ENCODE data around the gene ERCC6L2.
A peak's percentile ranks its signal among the peaks of the same experiment; 100 is the strongest.

The ERCC6L2 gene, protein sequence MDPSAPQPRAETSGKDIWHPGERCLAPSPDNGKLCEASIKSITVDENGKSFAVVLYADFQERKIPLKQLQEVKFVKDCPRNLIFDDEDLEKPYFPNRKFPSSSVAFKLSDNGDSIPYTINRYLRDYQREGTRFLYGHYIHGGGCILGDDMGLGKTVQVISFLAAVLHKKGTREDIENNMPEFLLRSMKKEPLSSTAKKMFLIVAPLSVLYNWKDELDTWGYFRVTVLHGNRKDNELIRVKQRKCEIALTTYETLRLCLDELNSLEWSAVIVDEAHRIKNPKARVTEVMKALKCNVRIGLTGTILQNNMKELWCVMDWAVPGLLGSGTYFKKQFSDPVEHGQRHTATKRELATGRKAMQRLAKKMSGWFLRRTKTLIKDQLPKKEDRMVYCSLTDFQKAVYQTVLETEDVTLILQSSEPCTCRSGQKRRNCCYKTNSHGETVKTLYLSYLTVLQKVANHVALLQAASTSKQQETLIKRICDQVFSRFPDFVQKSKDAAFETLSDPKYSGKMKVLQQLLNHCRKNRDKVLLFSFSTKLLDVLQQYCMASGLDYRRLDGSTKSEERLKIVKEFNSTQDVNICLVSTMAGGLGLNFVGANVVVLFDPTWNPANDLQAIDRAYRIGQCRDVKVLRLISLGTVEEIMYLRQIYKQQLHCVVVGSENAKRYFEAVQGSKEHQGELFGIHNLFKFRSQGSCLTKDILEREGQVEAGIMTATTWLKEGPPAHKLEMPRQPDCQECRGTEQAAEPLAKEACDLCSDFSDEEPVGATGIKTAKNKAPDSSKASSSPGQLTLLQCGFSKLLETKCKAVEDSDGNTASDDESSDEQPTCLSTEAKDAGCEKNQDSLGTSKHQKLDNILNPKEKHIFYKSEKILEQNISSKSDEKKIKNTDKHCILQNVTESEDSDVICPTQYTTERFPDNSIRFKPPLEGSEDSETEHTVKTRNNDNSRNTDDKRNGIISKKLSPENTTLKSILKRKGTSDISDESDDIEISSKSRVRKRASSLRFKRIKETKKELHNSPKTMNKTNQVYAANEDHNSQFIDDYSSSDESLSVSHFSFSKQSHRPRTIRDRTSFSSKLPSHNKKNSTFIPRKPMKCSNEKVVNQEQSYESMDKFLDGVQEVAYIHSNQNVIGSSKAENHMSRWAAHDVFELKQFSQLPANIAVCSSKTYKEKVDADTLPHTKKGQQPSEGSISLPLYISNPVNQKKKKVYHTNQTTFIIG (N-terminal part only)

DNA sequence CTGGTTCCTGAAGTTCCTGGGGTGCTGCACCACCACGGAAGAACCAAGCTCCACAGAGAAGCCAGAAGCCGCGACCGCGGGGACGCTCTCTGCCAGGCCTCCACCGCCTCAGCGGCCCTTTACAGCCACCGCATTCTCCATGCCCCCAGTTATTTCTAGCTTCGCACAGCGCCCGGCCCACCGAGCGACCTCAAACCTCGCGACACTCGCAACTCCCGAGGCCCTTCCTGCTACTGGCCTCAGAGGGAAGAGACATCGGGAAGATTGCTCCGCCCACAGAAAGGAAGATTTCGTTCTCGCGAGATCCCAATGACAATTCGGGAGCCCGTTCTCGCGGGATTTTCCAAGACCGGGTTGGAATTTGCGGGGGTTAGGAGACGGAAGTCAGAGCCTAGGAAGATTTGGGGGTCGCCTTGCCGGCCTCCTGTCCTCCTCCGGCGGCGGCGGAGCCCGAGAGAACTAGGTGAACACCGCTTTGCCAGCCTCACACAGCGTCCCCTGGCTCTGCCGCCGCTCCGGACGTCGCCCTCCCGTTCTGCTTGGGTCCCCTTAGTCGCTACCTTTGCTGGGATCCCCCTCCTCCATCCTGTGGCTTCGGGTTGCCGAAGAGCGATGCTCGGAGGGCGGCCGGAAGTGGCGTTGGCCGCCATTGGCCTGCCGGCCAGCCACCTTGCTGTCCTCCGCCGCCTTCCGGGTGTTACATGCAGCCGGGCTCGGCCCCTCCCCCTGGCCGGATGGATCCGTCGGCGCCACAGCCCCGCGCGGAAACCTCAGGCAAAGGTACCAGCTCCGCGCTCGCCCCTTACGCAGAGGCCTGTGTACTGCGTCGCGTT lies at the start of gene ERCC6L2:
Gene ERCC6L2 (plus strand): TSS at position 387 of the 833 bp plus-strand sequence. CDS start 348 bp downstream, at position 735.
- peak; percentile 91 for DNase-seq

DNA sequence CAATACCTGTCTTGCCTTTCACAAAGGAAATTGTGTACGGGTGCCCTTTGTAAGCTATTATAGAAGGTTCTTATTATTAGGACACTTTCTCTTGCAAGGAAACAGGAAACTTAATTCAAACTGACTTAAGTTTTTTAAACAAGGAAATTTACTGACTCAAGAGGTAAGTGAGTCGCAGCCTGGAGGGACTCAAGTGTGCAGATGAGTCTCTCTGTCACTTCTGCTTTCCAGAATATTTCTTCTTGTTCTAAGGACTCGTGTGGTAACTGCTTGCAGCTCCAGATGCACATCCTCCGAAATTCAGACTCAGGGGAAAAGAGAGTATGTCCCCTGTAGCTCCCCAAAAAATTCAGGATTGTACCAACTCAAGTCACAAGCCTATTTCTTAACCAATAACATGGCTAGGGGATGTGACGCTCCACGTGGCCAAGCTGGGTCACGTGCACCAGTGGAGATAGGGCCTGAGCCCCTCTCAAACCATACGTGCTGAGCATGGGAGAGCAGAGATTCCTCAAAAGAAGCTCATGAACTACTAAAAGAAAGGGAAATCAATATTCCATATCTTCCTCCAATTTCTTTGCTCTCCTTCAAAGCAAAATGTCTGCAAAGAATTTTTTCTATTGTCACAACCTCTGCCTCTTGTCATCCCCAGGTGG lies 49.2 kb upstream of the ERCC6L2 start:
- DNase-seq: no peak

DNA sequence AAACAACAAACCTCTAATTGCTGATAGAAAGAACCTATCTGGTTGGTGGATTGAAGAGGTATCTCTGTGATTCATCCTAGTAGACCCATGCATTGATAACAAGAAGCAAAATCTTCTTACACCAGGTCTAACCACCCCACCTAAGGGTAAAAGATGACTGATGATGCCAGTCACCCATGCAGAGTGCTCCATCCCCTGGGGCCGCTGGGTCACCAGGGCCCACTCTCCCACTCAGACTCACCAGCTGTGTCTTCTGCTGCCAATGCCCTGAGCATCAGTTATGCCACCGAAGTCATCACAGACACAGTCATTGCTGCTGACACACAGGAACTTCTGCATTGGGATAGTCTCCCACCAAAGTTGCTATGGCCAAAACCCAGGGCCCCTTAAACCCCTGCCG lies 44.7 kb upstream of the ERCC6L2 start:
- no peak for DNase-seq

DNA sequence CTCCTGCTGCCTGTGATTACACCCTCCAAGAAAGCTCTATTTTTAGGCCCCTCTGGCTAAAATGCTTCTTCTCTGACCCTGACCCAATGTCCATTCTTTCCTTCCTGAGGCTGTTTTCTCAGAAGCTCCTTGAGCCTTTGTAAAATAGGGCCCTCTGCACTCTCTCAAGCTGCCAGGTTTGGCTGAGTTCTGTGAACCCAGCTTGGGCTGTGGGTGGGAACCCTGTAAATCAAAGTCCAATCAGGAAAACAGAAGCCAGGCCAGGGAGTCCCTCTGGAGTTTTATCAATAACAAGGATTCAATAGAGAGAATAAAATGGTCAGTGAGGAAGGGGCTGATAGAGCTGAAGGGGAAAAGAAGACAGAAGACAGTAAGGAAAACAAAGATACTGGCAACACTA lies 43.7 kb upstream of the ERCC6L2 start:
- DNase-seq: no peak

DNA sequence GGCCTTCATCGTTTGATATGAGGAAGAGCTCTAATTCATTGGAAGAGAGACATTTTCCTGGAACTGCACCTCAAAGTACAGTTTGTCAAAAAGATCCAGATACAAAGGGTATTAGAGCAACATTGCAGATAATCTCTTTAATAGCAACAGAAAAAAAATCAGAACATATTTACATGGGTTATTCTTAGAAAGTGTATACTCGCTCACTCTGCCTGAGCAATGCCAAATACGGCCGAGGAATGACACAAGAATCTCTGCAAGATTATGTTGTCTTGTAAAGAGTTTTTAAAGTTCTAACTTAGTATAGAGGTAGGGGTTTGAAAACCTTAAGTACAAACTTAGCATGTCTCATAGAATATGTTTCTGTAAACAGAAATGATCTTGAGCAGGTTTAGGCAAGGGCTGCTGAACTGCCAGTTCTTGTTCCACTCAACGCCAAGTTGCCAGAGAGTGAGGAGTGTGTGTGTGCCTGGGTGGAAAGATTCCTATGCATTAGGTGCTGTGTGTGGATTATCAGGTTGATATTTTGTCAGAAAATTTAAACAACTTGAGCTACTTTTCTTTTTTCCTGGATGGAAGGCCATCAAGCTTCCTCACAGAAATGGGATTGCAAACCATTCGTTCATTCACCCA lies 41.8 kb upstream of the ERCC6L2 start:
- DNase-seq: no peak

DNA sequence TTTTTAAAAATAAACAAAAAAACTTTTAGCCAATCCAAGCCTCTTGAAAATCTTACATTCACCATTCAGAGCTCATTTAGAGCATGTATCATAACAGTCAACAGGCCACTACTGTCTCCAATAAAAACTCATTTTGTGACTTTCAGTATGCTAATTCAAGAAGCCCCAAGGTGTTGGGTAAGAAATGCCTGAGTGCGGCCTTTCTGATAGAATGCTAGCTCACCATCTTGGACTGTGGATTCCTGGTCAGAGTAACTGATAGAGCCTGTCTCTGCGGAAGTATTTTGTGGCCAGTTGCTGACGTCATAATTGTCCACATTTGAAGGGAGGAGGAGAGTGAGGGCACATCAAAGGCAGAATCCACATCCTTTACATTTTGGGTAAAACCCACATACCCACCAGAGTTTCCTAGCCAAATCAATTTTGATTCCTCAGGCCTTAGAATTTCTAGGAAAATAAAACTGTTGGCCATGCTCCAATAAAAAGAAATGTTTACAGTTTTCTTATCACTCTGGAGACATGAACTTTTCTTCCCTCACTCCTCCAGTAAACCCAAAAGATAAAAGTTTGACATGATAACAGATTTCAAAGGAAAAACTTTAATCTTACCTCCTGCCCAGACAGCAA lies 41.1 kb upstream of the ERCC6L2 start:
- DNase-seq: no peak

DNA sequence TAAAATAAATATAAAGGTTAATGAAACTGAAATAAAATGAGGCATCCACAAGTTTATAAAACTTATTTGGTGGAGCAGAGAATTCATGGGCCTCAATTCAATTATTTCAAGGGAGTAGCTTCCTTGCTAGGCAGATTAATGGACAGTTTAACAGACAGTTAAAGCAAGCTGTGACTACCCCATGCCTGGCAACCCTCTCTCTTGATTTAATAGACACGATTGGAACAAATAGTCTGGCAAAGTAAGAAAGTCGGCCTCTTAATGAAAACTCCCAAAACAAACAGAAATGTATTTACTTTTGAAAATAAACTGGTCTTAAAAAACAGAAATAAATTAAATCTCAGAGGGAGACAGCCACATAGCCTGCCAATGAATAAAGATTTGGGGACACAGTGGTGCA lies 40.1 kb upstream of the ERCC6L2 start:
- DNase-seq: no peak

DNA sequence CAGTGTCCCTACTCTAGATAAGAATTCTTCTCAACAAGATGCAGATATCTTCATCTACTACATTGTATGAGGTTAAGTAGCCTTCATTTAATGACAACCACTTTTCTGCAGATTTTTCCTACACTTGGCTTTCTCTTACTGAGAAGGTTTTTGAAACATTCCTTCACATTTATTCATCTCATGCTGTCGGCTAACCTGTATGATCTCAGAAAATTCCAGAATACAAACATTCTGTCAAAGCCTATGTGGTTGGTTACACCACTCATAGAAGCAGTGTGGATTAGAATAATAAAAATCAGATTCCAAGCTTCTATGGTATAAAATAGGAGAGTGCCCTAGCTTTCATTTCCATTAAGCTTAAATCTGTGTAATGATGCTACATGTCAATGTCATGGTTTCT lies 39.4 kb upstream of the ERCC6L2 start:
- DNase-seq: no peak

DNA sequence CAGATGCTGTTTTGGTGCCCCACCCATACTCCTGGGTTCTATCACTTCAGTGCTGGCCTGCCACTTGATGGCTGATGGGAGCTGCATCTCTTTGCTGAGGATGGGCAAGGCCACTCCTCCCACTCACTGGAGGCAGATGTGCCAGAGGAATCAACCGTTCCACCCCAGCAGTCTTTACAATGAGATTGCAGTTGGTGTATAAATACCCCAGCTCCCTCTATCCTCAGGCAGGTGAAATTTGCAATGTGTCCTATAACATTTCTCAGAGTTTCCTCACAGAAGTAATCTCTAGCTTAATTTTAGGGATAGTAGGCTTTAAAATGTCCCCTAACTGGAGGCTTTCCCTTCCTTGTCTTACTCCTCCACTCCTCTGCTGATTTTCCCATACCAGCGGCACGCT lies 36.5 kb upstream of the ERCC6L2 start:
- DNase-seq: no peak

DNA sequence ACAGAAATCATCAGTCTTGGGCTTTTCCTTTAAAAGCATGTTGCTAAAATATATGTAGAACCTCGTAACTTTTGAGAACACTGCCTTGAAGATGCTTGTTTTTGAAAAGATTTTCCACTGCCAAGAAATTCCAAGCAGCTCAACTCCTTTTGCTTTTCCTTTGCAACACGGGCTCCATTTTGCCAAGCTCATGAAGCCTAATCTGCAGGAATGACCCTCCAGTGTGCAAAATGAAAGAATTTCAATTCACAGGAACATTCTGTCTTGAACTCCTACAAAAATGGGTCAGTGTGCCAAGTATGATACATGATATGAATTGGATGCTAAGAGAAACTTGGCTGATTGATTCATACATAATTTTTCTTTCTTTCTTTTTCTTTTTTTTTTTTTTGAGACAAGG lies 35.4 kb upstream of the ERCC6L2 start:
- DNase-seq: no peak

DNA sequence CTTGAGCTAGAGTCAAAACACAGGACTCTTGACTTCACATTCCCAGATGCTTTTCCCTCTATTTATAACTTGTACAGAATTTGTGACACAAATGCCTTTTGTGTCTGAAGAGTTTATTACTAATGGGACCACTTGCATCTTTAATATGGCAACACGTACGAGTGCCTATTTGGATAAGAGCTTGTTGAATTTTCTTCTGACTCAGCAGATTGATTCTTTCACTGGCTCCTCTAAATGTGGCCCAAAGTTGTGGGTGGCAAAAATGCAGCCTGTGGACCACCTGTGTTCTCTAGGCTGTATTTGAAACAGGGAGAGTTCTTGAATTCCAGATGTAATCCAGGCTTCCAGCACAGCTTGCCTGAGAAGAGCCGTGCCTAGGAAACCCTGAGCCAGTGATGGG lies 34.1 kb upstream of the ERCC6L2 start:
- no peak for DNase-seq

DNA sequence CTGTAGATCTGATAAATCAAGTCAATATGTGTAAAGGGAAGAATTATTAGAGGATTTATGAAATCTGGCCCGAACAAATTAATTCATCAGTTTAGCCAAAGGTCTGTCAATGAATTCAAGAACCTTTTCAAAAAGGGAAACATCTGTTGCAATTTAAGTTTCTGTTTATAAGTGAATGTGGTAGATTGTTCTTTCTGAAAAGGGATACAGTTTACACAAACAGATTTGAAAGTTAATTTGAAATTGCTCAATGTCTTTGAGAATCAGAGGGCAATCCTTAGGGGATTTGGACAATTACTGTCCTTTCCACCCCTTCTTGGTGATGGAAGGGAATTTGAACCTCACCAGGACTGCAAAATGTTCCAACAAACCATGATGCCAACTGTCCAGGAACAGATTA lies 29.7 kb upstream of the ERCC6L2 start:
- DNase-seq: no peak

DNA sequence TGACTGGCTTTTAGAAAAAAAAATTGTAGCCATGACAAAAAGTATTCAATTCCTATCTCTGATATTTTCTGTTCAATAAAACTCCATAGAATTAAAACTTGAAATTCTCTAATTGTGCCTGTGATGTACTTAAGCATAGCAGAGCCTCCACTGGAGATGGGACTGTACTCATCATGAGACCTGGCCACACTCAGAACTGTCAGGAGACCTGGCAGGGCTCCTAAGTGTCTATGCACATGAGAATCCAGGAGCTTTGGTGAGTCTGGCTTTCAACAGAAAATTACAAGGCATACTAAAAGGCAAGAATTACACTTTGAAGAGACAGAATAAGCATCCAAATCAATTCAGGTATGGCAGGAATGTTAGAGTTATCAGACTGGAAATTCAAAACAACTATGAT lies 26.7 kb upstream of the ERCC6L2 start:
- no peak for DNase-seq

DNA sequence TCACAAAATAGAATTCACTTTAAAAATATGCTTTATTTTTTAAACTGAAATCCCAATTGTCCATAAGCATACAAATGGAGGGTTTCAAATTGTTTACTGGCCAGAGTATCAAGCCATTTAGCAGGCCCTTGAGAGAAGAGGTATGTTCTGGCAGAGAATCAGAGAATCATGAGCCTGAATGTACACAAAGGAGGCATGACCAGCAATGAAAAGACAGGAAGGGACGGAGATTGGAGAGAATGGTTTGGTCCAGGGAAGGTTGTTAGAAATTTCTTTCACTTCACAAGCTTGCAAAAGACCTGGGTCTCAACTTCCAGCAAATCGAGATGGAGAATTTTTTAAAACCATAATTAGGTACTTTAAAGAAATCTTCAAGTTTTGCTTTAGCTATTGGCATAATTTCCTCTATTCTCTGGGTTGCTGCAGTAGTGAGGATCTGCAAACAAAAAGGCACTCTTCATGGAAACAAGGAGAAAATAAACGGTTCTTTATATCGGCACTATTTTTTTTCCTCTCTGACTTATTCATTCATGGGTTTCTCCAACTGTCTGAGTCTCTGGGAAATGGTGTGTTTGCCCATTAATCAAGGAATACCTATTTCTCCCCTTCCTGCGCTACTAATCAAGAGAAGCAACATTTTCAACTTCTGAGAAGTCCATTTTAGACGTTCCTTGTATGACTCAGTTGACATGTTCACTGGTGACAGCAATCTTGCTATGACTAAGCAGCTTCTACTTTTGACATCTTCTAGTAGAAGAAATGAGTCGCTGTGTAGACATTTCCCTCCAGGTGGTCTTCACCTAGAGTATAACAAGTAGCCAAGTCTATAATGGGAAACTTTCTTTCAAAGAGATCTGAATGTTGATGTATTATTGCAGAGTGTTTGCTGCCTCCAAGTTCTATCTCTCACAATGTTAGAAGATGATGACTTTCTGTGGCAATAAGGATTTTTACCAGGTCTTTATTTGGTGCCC lies 23.1 kb upstream of the ERCC6L2 start:
- DNase-seq: no peak

DNA sequence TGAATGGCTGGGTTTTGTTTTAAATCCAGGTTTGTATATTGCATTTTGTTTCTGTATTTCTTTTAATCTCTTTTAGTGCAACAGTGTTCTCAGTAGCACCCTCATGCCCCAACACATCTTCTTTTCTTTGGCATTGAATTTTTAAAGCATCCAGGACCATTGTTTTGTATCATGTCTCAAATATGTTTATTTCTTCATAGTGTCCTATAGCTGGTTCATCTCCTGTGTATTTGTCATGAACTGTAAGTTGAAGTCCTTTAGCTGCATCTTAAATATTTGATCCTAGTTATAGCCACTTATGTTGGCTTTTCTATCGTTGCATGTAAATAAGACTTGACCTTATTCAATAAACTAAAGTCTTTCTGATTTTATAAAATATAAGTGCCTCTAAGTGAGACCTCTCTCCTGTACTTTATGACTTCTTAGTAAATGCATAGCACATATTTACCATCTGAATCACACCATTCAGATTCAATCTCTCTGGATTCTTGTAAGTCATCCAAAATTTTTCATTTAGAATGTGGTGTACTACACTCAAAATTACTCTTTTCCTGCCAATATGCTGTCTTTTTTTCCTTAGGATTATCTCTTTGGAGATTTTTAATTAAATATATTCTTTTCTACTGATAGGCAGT lies 21.0 kb upstream of the ERCC6L2 start:
- no peak for DNase-seq

DNA sequence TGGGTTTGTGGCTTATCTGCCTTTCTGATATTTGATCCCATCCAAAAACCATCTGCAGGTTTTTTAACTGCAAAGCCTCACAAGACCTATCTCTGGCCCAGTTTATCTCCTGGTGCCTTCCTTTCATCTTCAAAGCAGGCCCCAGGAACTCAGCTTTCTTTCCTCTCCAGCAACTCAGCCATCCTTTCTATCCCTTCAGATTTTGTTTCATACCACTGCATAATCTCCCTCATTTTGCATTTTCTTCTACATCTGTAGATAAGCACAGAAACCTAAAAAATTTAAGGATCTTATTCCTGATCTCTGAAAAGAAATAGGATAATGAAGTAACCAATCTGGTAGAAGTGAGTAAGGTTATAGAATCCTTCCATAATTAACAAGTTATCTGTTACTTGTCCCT lies 19.5 kb upstream of the ERCC6L2 start:
- DNase-seq: no peak

DNA sequence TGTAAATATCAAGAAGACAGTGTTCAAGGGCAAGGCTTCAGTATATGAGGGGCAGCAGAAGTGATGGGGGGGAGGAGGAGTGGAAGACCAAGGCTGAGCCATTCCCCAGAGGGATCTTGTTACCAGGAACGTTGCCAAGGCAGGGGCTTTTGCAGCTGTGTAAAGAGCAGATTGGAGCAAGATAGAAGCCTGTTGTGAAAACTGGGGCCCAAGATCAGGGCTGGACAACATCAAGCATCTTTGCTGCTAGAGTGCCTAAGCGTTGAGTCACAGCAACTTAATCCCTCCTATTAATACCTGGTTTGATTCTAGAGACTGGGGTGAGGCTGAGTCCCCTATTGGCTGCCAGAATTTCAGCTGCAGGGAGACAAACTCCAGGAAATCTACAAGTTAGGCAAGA lies 18.4 kb upstream of the ERCC6L2 start:
- DNase-seq: no peak

DNA sequence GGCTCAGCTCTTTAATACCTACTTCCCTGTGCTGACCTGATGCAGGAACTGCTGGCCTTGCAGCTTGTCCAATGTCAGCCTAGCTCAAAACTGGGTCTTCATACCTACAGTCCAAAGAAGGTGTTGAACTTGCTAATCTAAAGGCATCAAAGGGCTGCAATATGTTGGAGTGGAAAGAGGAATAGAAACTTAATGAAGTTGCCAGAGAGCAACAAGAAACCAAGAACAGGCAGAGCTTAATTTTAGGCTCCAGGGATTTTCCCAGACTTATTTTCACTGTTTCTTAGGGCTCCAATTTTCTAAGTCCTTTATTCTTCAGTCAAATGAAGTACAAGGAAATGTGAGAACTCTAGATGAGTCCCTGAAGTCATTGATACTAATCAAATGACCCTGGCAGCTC lies 17.6 kb upstream of the ERCC6L2 start:
- DNase-seq: no peak

DNA sequence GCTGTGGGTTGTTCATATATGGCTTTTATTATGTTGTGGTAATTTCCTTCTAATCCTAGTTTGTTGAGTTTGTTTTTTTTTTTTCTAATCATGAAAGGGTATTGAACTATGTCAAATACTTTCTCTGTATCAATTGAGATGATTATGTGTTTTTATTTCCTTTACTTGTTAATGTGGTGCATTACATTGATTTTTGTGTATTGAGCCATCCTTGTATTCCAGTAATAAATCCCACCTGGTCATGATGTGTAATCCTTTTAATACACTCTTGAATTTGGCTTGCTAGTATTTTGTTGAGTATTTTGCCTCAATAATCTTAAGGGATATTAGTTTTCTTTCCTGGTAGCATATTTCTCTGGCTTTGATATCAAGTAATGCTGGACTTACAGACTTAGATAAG lies 13.1 kb upstream of the ERCC6L2 start:
- DNase-seq: no peak

Measured in activated CD4-positive, alpha-beta T cell treated with anti-CD3 and anti-CD28 coated beads, Interleukin-2, amount 50 U/mL, for 1 hour (primary cell).